Measurements from ENCODE around the gene PLCG1.

DNA sequence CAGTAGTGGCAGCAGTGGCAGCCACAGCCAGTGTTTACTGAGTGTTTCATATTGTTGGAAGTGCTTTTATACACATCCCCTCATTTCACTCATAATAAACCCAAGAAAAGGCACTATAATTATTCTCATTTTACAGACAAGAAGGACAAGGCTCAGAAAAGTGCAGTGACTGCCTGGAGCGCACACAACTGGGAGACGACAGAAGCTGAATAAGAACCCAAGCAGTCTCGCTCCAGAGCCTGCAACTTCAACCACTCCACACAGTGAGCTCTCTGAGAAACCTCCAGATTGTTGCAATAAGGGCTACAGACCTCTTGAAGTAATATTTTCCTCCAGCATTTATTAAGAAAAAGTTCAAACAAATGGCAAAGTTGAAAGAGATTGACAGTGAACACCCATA lies 76.9 kb downstream of the PLCG1 start:
- TF ChIP-seq, protein P1, sequence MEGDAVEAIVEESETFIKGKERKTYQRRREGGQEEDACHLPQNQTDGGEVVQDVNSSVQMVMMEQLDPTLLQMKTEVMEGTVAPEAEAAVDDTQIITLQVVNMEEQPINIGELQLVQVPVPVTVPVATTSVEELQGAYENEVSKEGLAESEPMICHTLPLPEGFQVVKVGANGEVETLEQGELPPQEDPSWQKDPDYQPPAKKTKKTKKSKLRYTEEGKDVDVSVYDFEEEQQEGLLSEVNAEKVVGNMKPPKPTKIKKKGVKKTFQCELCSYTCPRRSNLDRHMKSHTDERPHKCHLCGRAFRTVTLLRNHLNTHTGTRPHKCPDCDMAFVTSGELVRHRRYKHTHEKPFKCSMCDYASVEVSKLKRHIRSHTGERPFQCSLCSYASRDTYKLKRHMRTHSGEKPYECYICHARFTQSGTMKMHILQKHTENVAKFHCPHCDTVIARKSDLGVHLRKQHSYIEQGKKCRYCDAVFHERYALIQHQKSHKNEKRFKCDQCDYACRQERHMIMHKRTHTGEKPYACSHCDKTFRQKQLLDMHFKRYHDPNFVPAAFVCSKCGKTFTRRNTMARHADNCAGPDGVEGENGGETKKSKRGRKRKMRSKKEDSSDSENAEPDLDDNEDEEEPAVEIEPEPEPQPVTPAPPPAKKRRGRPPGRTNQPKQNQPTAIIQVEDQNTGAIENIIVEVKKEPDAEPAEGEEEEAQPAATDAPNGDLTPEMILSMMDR (IDR thresholded peaks at IDR 0.05; ENCODE audit: low read depth, low read length, poor library complexity, severe bottlenecking): no peak
- no peak for TF ChIP-seq EZH2phosphoT487 (IDR thresholded peaks at IDR 0.05; ENCODE audit: borderline replicate concordance, low read length)

All from DOHH2 (cell line).